RPMI8226 (cell line): ENCODE measurements around the gene GORASP2.
A peak's percentile ranks its signal among the peaks of the same experiment; 100 is the strongest.

Source experiments
- DNase-seq: peaks from one replicate; pipeline ENCODE4 v3.0.0-alpha.2; 2015

The GORASP2 gene

GRCh38 chr2:170924969-170925368 is 4.1 kb upstream of the GORASP2 start:
- DNase-seq, result no peak

GRCh38 chr2:170925923-170926322 is 3.1 kb upstream of the GORASP2 start:
- DNase-seq, result no peak

GRCh38 chr2:170926743-170927297 is 2.2 kb upstream of the GORASP2 start:
- no peak for DNase-seq

- DNase-seq, result peak; percentile 5
These were observed 823 bp upstream of the GORASP2 start for GRCh38 chr2:170928036-170928823.

GRCh38 chr2:170929686-170930050 is 615 bp downstream of the GORASP2 start:
- DNase-seq, result peak; percentile 80

GRCh38 chr2:170930131-170930990 is 1.3 kb downstream of the GORASP2 start:
- peak; percentile 83 for DNase-seq

GRCh38 chr2:170930991-170931266 is 1.9 kb downstream of the GORASP2 start:
- DNase-seq, result no peak

GRCh38 chr2:170932166-170932565 is 3.1 kb downstream of the GORASP2 start:
- no peak for DNase-seq

- DNase-seq, result no peak
These were observed 3.9 kb downstream of the GORASP2 start for GRCh38 chr2:170932948-170933347.

GRCh38 chr2:170937709-170938379 is 8.8 kb downstream of the GORASP2 start:
- no peak for DNase-seq

- no peak for DNase-seq
These were observed 11.0 kb downstream of the GORASP2 start for GRCh38 chr2:170940066-170940465.

GRCh38 chr2:170942615-170943014 is 13.6 kb downstream of the GORASP2 start:
- no peak for DNase-seq

GRCh38 chr2:170943041-170943440 is 14.0 kb downstream of the GORASP2 start:
- no peak for DNase-seq

- DNase-seq, result no peak
These were observed 14.5 kb downstream of the GORASP2 start for GRCh38 chr2:170943596-170943995.

GRCh38 chr2:170944545-170944944 is 15.5 kb downstream of the GORASP2 start:
- no peak for DNase-seq

GRCh38 chr2:170949415-170949814 is 20.4 kb downstream of the GORASP2 start:
- DNase-seq, result no peak

- no peak for DNase-seq
These were observed 21.2 kb downstream of the GORASP2 start for GRCh38 chr2:170950221-170950761.

GRCh38 chr2:170953941-170954340 is 24.9 kb downstream of the GORASP2 start:
- no peak for DNase-seq

- no peak for DNase-seq
These were observed 34.3 kb downstream of the GORASP2 start for GRCh38 chr2:170963386-170963785.

GRCh38 chr2:170965446-170966225 is 36.6 kb downstream of the GORASP2 start:
- no peak for DNase-seq

- DNase-seq, result peak; percentile 18
These were observed 37.8 kb downstream of the GORASP2 start for GRCh38 chr2:170966648-170967396.

GRCh38 chr2:170967553-170967952 is 38.5 kb downstream of the GORASP2 start:
- DNase-seq, result no peak
